Peyer's patch (tissue), 4 donors: ENCODE results near the gene ADGRF4. TPM values are rescaled to one million over a fixed set of nuclear protein-coding genes. Genes with fewer than 3 reads are reported as not detected.
A peak's percentile ranks its signal among the peaks of the same experiment; 100 is the strongest.

Experiments used
- DNase-seq, 3 donors: peaks; one replicate each; pipeline ENCODE4 v3.0.0-alpha.2; 2017 to 2019
- H3K27ac ChIP-seq, 4 donors: fragments of 200-600 bp; sonication (generic); one replicate each; pipeline ENCODE4 v1.5.1; 2016 to 2019
- H3K27me3 ChIP-seq, 2 donors: fragments of 200-600 bp; sonication (generic); one replicate each; pipeline ENCODE4 v1.5.1; 2019
- H3K36me3 ChIP-seq, 3 donors: fragments of 200-600 bp; sonication (generic); one replicate each; pipeline ENCODE4 v1.5.1; 2016 to 2019
- H3K4me1 ChIP-seq, 4 donors: fragments of 200-600 bp; sonication (generic); one replicate each; pipeline ENCODE4 v1.5.1; 2016 to 2019
- H3K4me3 ChIP-seq, 4 donors: fragments of 200-600 bp; sonication (generic); 1 replicate in 3 of 4; 2 replicates in 1 of 4; pipeline ENCODE4 v1.5.1; 2016 to 2019; ENCODE audit warnings: mild to moderate bottlenecking in 1 of 4
- H3K9me3 ChIP-seq, 4 donors: fragments of 200-600 bp; sonication (generic); one replicate each; pipeline ENCODE4 v1.5.1; 2016 to 2019; ENCODE audit warnings: mild to moderate bottlenecking in 1 of 4
- POLR2A ChIP-seq, 2 donors: fragments of 450-650 bp; IDR thresholded peaks; one replicate each; pipeline ENCODE4 v1.5.1; 2017; ENCODE audit warnings: antibody characterized with exemption in 2 of 2, mild to moderate bottlenecking in 2 of 2, moderate library complexity in 2 of 2
- total RNA-seq, 4 donors: library from RNA; depleted of rRNA; stranded (reverse); fragments of >200 nt; gene quantifications; one replicate each; pipeline ENCODE4 v1.1.0, GENCODE V29; 2016
- TF ChIP-seq, protein P1 (sequence below), 6 experiments: fragments of 450-650 bp in 4 of 6; fragments of 200-600 bp in 2 of 6; sonication (generic) in 1 of 6; IDR thresholded peaks; one replicate each; pipeline ENCODE4 v1.5.1; 2017 to 2019; ENCODE audit warnings: antibody characterized with exemption in 6 of 6, mild to moderate bottlenecking in 3 of 6, moderate library complexity in 1 of 6

ADGRF4 gene
- total RNA-seq, 4 donors from 2014 or later = 0.18 to 0.80 (median 0.57) TPM; not detected in 1

DNA sequence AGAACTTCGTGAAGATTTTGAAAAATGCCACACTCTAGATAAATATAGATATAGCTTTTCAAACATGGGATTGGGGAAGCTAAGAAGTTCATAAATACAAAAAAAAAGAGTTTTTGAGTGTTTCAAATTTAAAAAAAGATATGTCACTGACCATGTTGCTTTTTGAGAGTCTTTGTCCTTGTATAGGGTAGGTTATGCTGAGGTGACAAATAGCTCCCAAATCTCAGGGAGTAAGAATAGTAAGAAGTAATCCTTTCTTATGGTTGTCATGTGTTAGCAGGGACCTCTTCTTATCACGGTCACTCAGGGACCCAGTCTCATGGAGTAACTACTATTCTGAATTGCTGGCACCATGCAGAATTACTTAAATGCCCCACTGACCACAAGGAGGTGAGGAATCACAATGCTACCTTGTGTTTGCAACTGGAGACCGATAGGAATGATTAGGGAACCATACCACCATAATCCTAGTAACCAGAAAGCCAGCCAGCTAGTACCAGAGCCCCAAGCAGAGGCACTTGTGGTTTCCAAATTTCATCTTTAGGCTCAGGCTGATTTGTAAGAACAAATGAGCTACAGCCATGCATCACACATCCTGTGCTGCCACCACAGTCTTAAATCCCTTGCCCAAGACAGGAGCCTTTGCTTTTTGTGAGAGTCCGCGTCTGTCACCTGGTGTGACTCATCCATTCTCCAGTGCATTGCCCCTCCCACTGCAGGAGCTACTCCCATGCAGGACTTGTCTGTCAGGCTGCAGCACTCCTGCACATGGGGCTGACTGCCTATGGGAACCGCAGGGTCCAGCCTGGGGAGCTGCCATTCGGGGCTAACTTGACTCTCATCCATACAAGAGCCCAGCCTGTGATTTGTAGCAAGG lies 42.4 kb upstream of the ADGRF4 start:
- no peaks in the 10 kb centered on the region for H3K36me3 ChIP-seq
- H3K27me3 ChIP-seq = no peaks in the 10 kb centered on the region
- H3K9me3 ChIP-seq = no peaks in the 10 kb centered on the region
- DNase-seq = peak in 2 of 3 donors; percentile 54 to 67
- H3K4me1 ChIP-seq = no peaks in the 10 kb centered on the region
- H3K27ac ChIP-seq = no peak overlapping the region
- no peak overlapping the region for H3K4me3 ChIP-seq
- TF ChIP-seq, protein P1, sequence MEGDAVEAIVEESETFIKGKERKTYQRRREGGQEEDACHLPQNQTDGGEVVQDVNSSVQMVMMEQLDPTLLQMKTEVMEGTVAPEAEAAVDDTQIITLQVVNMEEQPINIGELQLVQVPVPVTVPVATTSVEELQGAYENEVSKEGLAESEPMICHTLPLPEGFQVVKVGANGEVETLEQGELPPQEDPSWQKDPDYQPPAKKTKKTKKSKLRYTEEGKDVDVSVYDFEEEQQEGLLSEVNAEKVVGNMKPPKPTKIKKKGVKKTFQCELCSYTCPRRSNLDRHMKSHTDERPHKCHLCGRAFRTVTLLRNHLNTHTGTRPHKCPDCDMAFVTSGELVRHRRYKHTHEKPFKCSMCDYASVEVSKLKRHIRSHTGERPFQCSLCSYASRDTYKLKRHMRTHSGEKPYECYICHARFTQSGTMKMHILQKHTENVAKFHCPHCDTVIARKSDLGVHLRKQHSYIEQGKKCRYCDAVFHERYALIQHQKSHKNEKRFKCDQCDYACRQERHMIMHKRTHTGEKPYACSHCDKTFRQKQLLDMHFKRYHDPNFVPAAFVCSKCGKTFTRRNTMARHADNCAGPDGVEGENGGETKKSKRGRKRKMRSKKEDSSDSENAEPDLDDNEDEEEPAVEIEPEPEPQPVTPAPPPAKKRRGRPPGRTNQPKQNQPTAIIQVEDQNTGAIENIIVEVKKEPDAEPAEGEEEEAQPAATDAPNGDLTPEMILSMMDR (IDR thresholded peaks at IDR 0.05) = no peak

DNA sequence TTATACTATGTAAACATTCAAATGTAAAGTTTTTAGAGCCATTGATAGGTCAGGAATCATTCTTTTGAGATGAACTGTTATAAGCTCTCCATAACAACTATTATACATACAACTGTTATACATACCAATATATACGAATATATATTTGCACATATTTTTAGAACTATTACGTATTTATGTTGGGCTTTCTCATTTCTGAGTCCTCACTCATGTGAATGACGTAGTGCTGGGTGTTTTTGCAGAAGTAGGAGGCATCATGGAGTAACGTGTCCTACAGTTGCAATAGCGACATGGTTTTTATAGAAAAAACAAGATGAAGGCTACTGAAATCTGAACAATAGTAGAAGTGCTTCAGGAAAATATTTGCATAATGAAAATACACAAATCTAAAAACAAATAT lies 36.4 kb upstream of the ADGRF4 start:
- no peak overlapping the region for H3K4me3 ChIP-seq
- TF ChIP-seq, protein P1 (IDR thresholded peaks at IDR 0.05) = no peak
- TF ChIP-seq POLR2A (IDR thresholded peaks at IDR 0.05) = no peak
- no peaks in the 10 kb centered on the region for H3K27me3 ChIP-seq
- H3K4me1 ChIP-seq = no peaks in the 10 kb centered on the region
- no peak for DNase-seq
- H3K9me3 ChIP-seq = no peaks in the 10 kb centered on the region
- H3K36me3 ChIP-seq = no peaks in the 10 kb centered on the region
- H3K27ac ChIP-seq = no peak overlapping the region

DNA sequence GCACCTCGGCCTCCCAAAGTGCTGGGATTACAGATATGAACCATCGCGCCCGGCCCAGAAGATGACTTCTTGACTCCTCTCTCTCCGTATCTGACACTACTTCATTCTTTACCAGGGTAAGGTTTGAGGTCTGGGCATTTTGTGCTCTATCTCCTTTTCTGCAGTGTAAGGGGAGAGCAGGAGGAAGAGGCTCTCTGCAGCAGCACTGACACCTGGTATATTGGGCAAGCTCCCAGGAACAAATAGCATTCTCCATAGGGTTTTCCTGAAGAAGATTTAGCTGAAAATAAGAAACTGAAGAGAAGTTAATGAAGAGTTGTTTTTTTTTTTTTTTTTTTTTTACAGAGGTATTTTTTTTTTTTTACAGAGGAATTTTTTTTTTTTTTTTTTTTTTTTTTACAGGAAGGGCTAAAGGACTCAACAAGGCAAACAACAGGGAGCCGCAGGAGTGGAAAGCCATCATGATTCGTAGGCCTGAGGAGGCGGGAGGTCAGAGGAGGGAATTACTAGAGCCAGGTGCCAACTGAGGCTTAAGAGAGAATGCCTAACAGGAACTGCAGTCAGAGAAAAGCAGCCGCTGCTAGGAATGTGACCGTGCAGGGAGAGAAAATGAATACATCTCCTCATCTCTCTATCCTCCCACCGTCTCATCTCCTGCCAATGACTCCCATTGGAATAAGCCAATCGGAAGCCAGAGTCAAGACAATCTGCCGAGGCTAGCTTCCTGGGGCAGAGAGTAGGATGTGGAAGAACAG lies 34.7 kb upstream of the ADGRF4 start:
- no peak overlapping the region for H3K27ac ChIP-seq
- H3K36me3 ChIP-seq = no peaks in the 10 kb centered on the region
- no peaks in the 10 kb centered on the region for H3K9me3 ChIP-seq
- no peak overlapping the region for H3K4me3 ChIP-seq
- no peak for TF ChIP-seq POLR2A (IDR thresholded peaks at IDR 0.05)
- TF ChIP-seq, protein P1 (IDR thresholded peaks at IDR 0.05) = no peak
- no peak for DNase-seq
- no peaks in the 10 kb centered on the region for H3K27me3 ChIP-seq
- H3K4me1 ChIP-seq = no peaks in the 10 kb centered on the region

- TF ChIP-seq POLR2A (IDR thresholded peaks at IDR 0.05) = no peak
- TF ChIP-seq, protein P1 (IDR thresholded peaks at IDR 0.05) = no peak
- Histone ChIP-seq H3K4me1 (no peaks in the 10 kb centered on the region), H3K9me3 (no peaks in the 10 kb centered on the region), H3K36me3 (no peaks in the 10 kb centered on the region), H3K4me3 (no peak overlapping the region), H3K27ac (no peak overlapping the region), H3K27me3 (no peaks in the 10 kb centered on the region)
- DNase-seq = peak in 1 of 3 donors; percentile 60
Observed at GRCh38 chr6:47665112-47665511, 33.3 kb upstream of the ADGRF4 start.

DNA sequence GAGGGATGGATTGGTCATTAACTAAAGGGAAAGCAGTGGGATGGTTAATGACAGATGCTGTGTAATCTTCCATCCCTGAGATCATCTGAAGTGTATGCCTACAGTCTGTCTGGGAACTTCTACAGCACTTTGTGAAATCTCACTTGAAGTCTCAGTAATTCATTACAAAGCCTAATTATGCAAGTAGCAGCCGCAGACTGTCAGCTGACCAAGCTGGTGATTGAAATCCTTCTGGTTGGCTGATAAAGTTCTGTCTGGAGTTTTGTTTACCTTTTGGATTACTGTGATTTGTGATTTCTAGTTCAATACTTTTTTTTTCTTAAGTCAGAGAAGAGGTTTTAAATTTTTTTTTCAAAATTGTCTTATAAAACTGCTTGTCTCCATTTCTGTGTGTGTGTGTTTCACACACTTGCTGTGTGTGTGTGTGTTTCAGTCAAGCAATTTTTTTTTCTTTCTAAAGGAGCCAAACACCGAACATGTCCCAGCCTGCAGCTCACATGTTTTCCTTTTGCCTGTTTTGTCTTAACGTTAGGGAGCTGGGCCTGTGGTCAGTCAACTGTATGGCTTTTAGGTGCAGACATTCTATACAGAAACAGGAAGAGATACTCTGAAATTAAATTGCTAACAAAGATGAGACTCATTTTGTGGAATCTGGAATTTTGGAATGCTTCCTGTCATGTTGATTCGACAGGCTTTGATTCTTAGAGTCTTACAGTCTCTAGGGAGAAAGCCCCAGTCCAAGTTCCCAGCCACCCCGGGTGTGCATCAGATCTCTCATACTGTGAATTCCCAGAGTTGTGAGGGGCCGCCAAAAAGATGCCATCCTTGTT lies 28.5 kb upstream of the ADGRF4 start:
- no peaks in the 10 kb centered on the region for H3K27me3 ChIP-seq
- no peak overlapping the region for H3K4me3 ChIP-seq
- H3K36me3 ChIP-seq = no peaks in the 10 kb centered on the region
- no peak overlapping the region for H3K27ac ChIP-seq
- H3K4me1 ChIP-seq = no peaks in the 10 kb centered on the region
- no peaks in the 10 kb centered on the region for H3K9me3 ChIP-seq
- TF ChIP-seq, protein P1 (IDR thresholded peaks at IDR 0.05) = no peak
- no peak for TF ChIP-seq POLR2A (IDR thresholded peaks at IDR 0.05)
- DNase-seq = no peak
